MM.1S (cell line): ENCODE results near the gene NR1H2.

Experiments
- DNase-seq: peaks from one replicate; pipeline ENCODE4 v3.0.0-alpha.2; 2015
- H2AFZ ChIP-seq: fragments of 300-600 bp; sonication (generic); 2 replicates; pipeline ENCODE4 v1.6.0; 2016; ENCODE audit warnings: antibody characterized with exemption, low read length
- H3F3A ChIP-seq: fragments of 300-600 bp; sonication (generic); 2 replicates; pipeline ENCODE4 v1.6.1; 2016; ENCODE audit warnings: mild to moderate bottlenecking, antibody characterized with exemption, low read length, moderate library complexity, mixed read lengths; ENCODE audit not compliant: insufficient read depth
- H3K27ac ChIP-seq: fragments of 300-600 bp; sonication (generic); 2 replicates; pipeline ENCODE4 v1.5.1; 2016; ENCODE audit warnings: mild to moderate bottlenecking, low read length
- H3K27me3 ChIP-seq: fragments of 300-600 bp; sonication (generic); replicated peaks from 2 replicates; pipeline ENCODE4 v1.6.0; 2016; ENCODE audit warnings: low read length; ENCODE audit not compliant: insufficient read depth
- H3K36me3 ChIP-seq: fragments of 300-600 bp; sonication (generic); replicated peaks from 2 replicates; pipeline ENCODE4 v1.6.1; 2016; ENCODE audit warnings: mild to moderate bottlenecking, low read length, mixed read lengths; ENCODE audit not compliant: insufficient read depth
- H3K4me1 ChIP-seq: fragments of 300-600 bp; sonication (generic); 2 replicates; pipeline ENCODE4 v1.6.1; 2016; ENCODE audit warnings: low read length, mixed read lengths
- H3K4me2 ChIP-seq: fragments of 300-600 bp; sonication (generic); 2 replicates; pipeline ENCODE4 v1.6.0; 2016; ENCODE audit warnings: low read depth, low read length
- H3K4me3 ChIP-seq: fragments of 300-600 bp; sonication (generic); 2 replicates; pipeline ENCODE4 v1.5.1; 2016; ENCODE audit warnings: low read length, mixed read lengths
- H3K79me2 ChIP-seq: fragments of 300-600 bp; sonication (generic); 2 replicates; pipeline ENCODE4 v1.6.1; 2016; ENCODE audit warnings: mixed run types, low read length, mixed read lengths
- H3K9ac ChIP-seq: fragments of 300-600 bp; sonication (generic); 2 replicates; pipeline ENCODE4 v1.6.1; 2016; ENCODE audit warnings: low read length, mixed read lengths
- H3K9me2 ChIP-seq: fragments of 300-600 bp; sonication (generic); replicated peaks from 2 replicates; pipeline ENCODE4 v1.6.1; 2016; ENCODE audit warnings: mild to moderate bottlenecking, low read length, mixed read lengths; ENCODE audit not compliant: insufficient read depth
- H3K9me3 ChIP-seq: fragments of 300-600 bp; sonication (generic); replicated peaks from 2 replicates; pipeline ENCODE4 v1.6.1; 2016; ENCODE audit warnings: mild to moderate bottlenecking, low read length, mixed read lengths; ENCODE audit not compliant: insufficient read depth
- H4K20me1 ChIP-seq: fragments of 300-600 bp; sonication (generic); 2 replicates; pipeline ENCODE4 v1.6.1; 2016; ENCODE audit warnings: mild to moderate bottlenecking, low read length, moderate library complexity, mixed read lengths; ENCODE audit not compliant: insufficient read depth
- EZH2 ChIP-seq: fragments of 300-600 bp; sonication (generic); optimal IDR thresholded peaks from 2 replicates; pipeline ENCODE3; 2017; ENCODE audit warnings: low read depth, mild to moderate bottlenecking, antibody characterized with exemption, low read length, mixed read lengths
- EZH2phosphoT487 ChIP-seq: fragments of 300-600 bp; sonication (generic); IDR thresholded peaks from 2 replicates; pipeline ENCODE4 v1.6.1; 2018; ENCODE audit warnings: antibody characterized with exemption, low read length
- TF ChIP-seq, protein P1 (sequence below): fragments of 300-600 bp; sonication (generic); IDR thresholded peaks from 2 replicates; pipeline ENCODE4 v1.5.1; 2016; ENCODE audit warnings: antibody characterized with exemption, low read length, mixed read lengths

The NR1H2 gene

DNA sequence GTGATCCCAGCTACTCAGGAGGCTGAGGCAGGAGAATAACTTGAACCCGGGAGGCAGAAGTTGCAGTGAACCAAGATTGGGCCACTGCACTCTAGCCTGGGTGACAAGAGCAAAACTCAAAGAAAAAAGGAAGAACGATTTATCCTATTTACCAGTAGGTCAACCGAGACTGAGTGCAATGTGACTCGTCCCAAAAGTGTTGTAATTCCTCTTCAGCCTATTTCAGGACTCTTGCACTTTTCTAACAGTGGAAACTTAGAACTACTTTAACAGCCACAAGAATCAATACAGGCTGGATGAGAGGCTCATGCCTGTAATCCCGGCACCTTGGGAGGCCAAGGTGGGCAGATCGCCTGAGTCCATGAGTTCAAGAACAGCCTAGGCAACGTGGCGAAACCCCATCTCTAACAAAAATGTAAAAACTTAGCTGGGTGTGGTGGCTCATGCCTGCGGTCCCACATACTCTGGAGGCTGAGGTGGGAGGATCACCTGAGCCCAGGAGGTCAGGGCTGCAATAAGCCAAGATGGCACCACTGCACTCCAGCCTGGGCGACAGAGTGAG, 4.3 kb upstream of the NR1H2 start:
- TF ChIP-seq EZH2phosphoT487 (no peak), EZH2 (no peak)
- TF ChIP-seq, protein P1, sequence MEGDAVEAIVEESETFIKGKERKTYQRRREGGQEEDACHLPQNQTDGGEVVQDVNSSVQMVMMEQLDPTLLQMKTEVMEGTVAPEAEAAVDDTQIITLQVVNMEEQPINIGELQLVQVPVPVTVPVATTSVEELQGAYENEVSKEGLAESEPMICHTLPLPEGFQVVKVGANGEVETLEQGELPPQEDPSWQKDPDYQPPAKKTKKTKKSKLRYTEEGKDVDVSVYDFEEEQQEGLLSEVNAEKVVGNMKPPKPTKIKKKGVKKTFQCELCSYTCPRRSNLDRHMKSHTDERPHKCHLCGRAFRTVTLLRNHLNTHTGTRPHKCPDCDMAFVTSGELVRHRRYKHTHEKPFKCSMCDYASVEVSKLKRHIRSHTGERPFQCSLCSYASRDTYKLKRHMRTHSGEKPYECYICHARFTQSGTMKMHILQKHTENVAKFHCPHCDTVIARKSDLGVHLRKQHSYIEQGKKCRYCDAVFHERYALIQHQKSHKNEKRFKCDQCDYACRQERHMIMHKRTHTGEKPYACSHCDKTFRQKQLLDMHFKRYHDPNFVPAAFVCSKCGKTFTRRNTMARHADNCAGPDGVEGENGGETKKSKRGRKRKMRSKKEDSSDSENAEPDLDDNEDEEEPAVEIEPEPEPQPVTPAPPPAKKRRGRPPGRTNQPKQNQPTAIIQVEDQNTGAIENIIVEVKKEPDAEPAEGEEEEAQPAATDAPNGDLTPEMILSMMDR = no peak
- Histone ChIP-seq H3K4me2 (no peak overlapping the region), H3K9ac (no peak overlapping the region)

DNA sequence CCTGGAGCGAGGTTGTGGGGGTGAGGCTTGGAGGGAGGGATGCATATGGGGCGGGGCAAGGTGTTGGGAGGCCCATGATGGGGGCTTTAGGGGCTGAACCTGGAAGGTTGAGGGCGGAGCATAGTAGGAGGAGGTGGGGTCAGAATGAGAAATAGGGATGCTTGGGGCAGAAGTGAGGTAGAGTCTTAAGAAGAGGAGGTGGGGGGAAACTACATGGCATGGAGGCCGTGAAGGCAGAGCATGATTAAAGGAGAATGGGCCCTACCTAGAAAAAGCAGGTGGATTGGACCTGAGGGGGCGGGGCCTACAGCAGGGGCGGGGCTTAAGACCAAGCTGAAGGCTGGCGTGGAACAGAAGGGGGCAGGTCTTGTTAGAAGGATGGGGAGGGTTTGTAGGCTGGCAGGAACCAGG, 799 bp downstream of the NR1H2 start:
- Histone ChIP-seq H3F3A (peaks cover 2% of the 10 kb centered on the region; the same call in 1 of the 2 replicates), H3K9me2 (no peaks in the 10 kb centered on the region), H3K4me1 (no peaks in the 10 kb centered on the region), H3K4me3 (no peak overlapping the region), H3K36me3 (peaks cover 5% of the 10 kb centered on the region; the same call in 1 of the 2 replicates), H3K9me3 (no peaks in the 10 kb centered on the region), H3K27me3 (no peaks in the 10 kb centered on the region), H3K27ac (no peak overlapping the region), H3K79me2 (peaks cover 12% of the 10 kb centered on the region), H2AFZ (no peak overlapping the region), H4K20me1 (peaks cover 3% of the 10 kb centered on the region; the same call in 1 of the 2 replicates), H3K9ac (no peak overlapping the region), H3K4me2 (no peak overlapping the region)
- DNase-seq = no peak
- TF ChIP-seq EZH2phosphoT487 (no peak), EZH2 (no peak)
- TF ChIP-seq, protein P1 = no peak

More for the DNA sequence above, 4.3 kb upstream of the NR1H2 start:
- H3K36me3 ChIP-seq = no peaks in the 10 kb centered on the region
- no peaks in the 10 kb centered on the region for H3K9me2 ChIP-seq
- no peaks in the 10 kb centered on the region for H3K9me3 ChIP-seq
- H3K27ac ChIP-seq = no peak overlapping the region
- H3K4me1 ChIP-seq = no peaks in the 10 kb centered on the region
- H2AFZ ChIP-seq = no peak overlapping the region
- H4K20me1 ChIP-seq = no peaks in the 10 kb centered on the region
- H3F3A ChIP-seq = 0 out of 2 replicates have a peak, but pooled peaks cover 2% of the 10 kb centered on the region
- H3K79me2 ChIP-seq = peaks cover under 1% of the 10 kb centered on the region; the same call in 1 of the 2 replicates
- no peak overlapping the region for H3K4me3 ChIP-seq
- peaks cover 6% of the 10 kb centered on the region for H3K27me3 ChIP-seq
- DNase-seq = no peak

DNA sequence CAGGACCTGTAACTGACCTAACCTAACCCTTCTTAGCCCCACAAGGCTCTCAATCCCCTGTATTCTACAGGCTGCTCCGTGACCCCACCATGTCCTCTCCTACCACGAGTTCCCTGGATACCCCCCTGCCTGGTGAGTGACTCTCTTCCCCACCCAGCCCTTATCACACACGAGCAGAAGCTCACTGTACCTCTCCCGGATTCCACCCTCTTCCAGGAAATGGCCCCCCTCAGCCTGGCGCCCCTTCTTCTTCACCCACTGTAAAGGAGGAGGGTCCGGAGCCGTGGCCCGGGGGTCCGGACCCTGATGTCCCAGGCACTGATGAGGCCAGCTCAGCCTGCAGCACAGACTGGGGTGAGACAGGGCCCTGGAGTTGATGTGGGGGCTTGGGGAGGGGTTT, 1.3 kb downstream of the NR1H2 start:
- Histone ChIP-seq H3K4me1 (no peaks in the 10 kb centered on the region), H3K27me3 (no peaks in the 10 kb centered on the region), H3K9me3 (no peaks in the 10 kb centered on the region), H3K4me2 (no peak overlapping the region), H3F3A (peaks cover 2% of the 10 kb centered on the region; the same call in 1 of the 2 replicates), H3K79me2 (peaks cover 12% of the 10 kb centered on the region), H3K9ac (no peak overlapping the region), H2AFZ (no peak overlapping the region), H3K9me2 (no peaks in the 10 kb centered on the region), H3K27ac (no peak overlapping the region), H3K4me3 (no peak overlapping the region), H3K36me3 (peaks cover 5% of the 10 kb centered on the region; the same call in 1 of the 2 replicates), H4K20me1 (peaks cover 3% of the 10 kb centered on the region; the same call in 1 of the 2 replicates)
- no peak for TF ChIP-seq EZH2
- TF ChIP-seq, protein P1 = no peak
- no peak for TF ChIP-seq EZH2phosphoT487
- DNase-seq = no peak
